Measurements from ENCODE around the gene SLC12A1. TPM values are rescaled to one million over a fixed set of nuclear protein-coding genes. Genes with fewer than 3 reads are reported as not detected.
"Not testable (repeated sequence)": the region's sequence is repeated elsewhere in the genome, so short reads cannot be mapped to it uniquely, and the experiment has no call there.

Gene SLC12A1
- total and polyA plus RNA-seq, 7 donors, result 0.03 TPM; not detected in 6

DNA sequence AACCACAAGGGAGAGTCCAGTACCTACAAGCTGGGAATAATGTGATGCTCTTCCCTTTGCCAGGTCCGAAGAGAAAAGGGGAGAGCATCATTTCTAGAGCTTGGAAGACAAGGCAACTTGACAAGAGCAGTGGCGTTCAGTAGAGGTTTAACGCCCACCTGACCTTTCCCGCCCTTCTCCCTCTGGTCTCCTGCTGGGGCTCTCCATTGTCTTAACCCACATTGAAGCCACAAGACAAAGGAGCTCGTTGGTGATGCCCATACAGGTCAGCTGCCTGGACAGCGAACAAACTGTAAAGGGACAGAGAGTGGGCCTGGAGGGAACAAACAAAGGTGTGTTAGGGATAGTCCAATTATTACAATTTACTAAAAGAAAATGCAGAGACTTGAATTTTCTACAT, 112.0 kb downstream of the SLC12A1 start:
- intact Hi-C loops (cut with DNase I), result no loop called here
- Histone ChIP-seq H3K4me3 (no peak overlapping the region), H3K9me3 (no peaks in the 10 kb centered on the region), H3K36me3 (no peaks in the 10 kb centered on the region), H3K27me3 (no peaks in the 10 kb centered on the region), H3K4me1 (no peaks in the 10 kb centered on the region), H3K27ac (no peak overlapping the region)
- 83 to 87% methylated on average over 6 of the region's 6 CpGs for WGBS, 2 donors
- DNase-seq, result no peak
- TF ChIP-seq, protein P1, sequence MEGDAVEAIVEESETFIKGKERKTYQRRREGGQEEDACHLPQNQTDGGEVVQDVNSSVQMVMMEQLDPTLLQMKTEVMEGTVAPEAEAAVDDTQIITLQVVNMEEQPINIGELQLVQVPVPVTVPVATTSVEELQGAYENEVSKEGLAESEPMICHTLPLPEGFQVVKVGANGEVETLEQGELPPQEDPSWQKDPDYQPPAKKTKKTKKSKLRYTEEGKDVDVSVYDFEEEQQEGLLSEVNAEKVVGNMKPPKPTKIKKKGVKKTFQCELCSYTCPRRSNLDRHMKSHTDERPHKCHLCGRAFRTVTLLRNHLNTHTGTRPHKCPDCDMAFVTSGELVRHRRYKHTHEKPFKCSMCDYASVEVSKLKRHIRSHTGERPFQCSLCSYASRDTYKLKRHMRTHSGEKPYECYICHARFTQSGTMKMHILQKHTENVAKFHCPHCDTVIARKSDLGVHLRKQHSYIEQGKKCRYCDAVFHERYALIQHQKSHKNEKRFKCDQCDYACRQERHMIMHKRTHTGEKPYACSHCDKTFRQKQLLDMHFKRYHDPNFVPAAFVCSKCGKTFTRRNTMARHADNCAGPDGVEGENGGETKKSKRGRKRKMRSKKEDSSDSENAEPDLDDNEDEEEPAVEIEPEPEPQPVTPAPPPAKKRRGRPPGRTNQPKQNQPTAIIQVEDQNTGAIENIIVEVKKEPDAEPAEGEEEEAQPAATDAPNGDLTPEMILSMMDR (IDR thresholded peaks at IDR 0.05), result no peak
- no peak for TF ChIP-seq POLR2A (IDR thresholded peaks at IDR 0.05)
- no peak for TF ChIP-seq EP300 (IDR thresholded peaks at IDR 0.05)
- no peak for TF ChIP-seq POLR2AphosphoS5 (IDR thresholded peaks at IDR 0.05)

DNA sequence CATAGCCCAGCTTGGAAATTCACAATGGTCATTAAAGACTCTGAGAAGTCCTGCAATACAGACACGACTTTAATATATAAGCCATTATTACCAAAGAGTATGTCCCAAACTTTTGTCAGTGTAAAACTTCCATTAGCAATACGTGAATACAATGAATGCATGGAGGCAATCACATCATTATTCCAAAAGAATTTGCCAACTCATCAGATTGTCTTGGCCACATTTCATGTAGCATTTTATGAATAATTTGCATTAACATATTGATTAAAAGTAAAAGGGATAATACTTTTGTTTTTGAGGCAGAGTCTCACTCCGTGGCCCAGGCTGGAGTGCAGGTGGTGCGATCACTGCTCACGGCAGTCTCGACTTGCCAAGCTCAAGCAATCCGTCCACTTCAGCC, 117.2 kb downstream of the SLC12A1 start:
- no peaks in the 10 kb centered on the region for H3K36me3 ChIP-seq
- intact Hi-C loops (cut with DNase I), result no loop called here
- no peak for DNase-seq
- peaks cover 0 to 5% (median 0%) of the 10 kb centered on the region in 4 donors for H3K4me1 ChIP-seq
- H3K27me3 ChIP-seq, result no peaks in the 10 kb centered on the region
- WGBS, 2 donors, result 81 to 93% methylated on average over 7 of the region's 7 CpGs
- TF ChIP-seq, protein P1 (IDR thresholded peaks at IDR 0.05), result no peak
- TF ChIP-seq EP300 (IDR thresholded peaks at IDR 0.05) (no peak), POLR2A (IDR thresholded peaks at IDR 0.05) (no peak), POLR2AphosphoS5 (IDR thresholded peaks at IDR 0.05) (no peak)
- no peak overlapping the region for H3K27ac ChIP-seq
- H3K9me3 ChIP-seq, result no peaks in the 10 kb centered on the region
- no peak overlapping the region for H3K4me3 ChIP-seq

DNA sequence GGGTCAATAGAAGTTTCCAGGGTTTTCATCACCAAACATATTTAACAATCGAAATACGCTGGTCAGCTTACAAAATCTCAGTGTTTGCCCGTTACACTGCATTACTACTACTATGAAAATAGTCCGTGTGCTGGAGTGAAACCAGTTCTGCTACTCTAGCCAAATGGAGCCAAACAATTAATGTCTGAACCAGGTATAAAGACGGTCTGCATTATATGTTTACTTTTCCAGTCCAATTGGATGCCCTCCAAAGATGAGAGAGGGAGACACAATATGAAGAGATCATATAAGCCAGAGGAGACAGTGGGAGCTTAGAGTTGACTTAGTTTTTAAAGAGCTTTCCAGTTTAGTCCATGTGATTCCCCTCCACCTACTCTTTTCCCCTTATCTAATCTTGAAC, 118.8 kb downstream of the SLC12A1 start:
- H3K27me3 ChIP-seq, result no peaks in the 10 kb centered on the region
- no peaks in the 10 kb centered on the region for H3K9me3 ChIP-seq
- H3K36me3 ChIP-seq, result no peaks in the 10 kb centered on the region
- 16 to 55% methylated on average over 5 of the region's 5 CpGs for WGBS, 2 donors
- intact Hi-C loops (cut with DNase I), result no loop called here
- TF ChIP-seq POLR2A (IDR thresholded peaks at IDR 0.05) (no peak), POLR2AphosphoS5 (IDR thresholded peaks at IDR 0.05) (no peak), EP300 (IDR thresholded peaks at IDR 0.05) (no peak)
- TF ChIP-seq, protein P1 (IDR thresholded peaks at IDR 0.05), result no peak
- no peak for DNase-seq
- no peak overlapping the region for H3K27ac ChIP-seq
- no peak overlapping the region for H3K4me3 ChIP-seq
- peaks cover 0 to 8% (median 2%) of the 10 kb centered on the region in 4 donors for H3K4me1 ChIP-seq

DNA sequence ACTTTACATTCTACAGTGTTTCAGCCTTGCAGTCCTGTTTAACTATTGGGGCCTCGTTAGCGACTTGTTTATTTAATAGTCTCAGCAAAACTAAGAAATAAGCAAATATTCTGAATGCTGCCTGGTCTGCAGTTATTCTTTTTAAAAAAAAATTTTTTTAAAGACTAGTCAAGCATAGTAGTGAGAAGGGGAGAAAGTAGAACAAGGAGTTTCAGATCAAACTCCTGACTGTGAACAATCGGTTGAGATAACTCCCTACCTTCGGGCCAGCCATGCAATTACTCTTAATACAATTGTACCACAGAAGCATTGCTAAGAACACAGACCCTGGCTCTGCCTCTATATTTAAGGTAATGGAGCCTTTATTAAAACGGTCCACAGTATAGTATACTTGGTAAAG, 119.3 kb downstream of the SLC12A1 start:
- Histone ChIP-seq H3K27ac (no peak overlapping the region), H3K27me3 (no peaks in the 10 kb centered on the region), H3K36me3 (no peaks in the 10 kb centered on the region), H3K9me3 (no peaks in the 10 kb centered on the region), H3K4me3 (no peak overlapping the region), H3K4me1 (peaks cover 0 to 13% (median 5%) of the 10 kb centered on the region in 4 donors)
- WGBS, 2 donors, result 79 to 83% methylated on average over 5 of the region's 5 CpGs
- no peak for DNase-seq
- no peak for TF ChIP-seq POLR2AphosphoS5 (IDR thresholded peaks at IDR 0.05)
- no peak for TF ChIP-seq POLR2A (IDR thresholded peaks at IDR 0.05)
- TF ChIP-seq, protein P1 (IDR thresholded peaks at IDR 0.05), result no peak
- TF ChIP-seq EP300 (IDR thresholded peaks at IDR 0.05), result no peak
- intact Hi-C loops (cut with DNase I), result no loop called here

DNA sequence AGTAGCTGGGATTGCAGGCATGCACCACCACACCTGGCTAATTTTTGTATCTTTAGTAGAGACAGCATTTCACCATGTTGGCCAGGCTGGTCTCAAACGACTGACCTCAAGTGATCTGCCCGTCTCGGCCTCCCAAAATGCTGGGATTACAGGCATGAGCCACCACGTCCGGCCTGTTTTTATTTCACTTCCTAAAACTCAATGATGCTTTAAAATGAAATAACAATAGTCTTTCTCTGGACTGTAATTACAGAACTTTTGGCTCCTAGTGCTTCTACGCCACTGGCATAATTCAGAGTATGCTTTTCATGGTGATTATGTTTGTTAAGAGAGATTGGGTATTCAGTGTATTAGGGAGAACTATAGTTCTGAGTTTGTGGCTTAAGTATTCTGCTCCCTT, 120.1 kb downstream of the SLC12A1 start:
- 83 to 89% methylated on average over 6 of the region's 6 CpGs for WGBS, 2 donors
- H3K27me3 ChIP-seq, H3K4me3 ChIP-seq: not testable (repeated sequence)

More for the DNA sequence above, 120.1 kb downstream of the SLC12A1 start:
- DNase-seq; H3K27ac ChIP-seq; H3K9me3 ChIP-seq; H3K36me3 ChIP-seq; intact Hi-C loops (cut with DNase I): not testable (repeated sequence)
- H3K4me1 ChIP-seq, result peaks cover 0 to 15% (median 7%) of the 10 kb centered on the region in 4 donors
